Right cardiac atrium (tissue), 5 donors: ENCODE results near the gene DNASE2. TPM values are rescaled to one million over a fixed set of nuclear protein-coding genes. Genes with fewer than 3 reads are reported as not detected.
A peak's percentile ranks its signal among the peaks of the same experiment; 100 is the strongest.

Experiments
- ATAC-seq, 2 donors: fragments of 200-7000 bp; cut with Tn5 transposase; one replicate each; pipeline versions ENCODE4 v1.8.0 to v1.9.1; 2020; ENCODE audit warnings: moderate library complexity in 2 of 2, mild to moderate bottlenecking in 1 of 2
- DNase-seq, 3 donors: peaks; one replicate each; pipeline ENCODE4 v3.0.0-alpha.2; 2020
- H3K27ac ChIP-seq: one replicate; pipeline ENCODE4 v1.5.1; 2013; ENCODE audit warnings: mild to moderate bottlenecking, low read length, control low read depth, moderate library complexity
- H3K27me3 ChIP-seq: one replicate; pipeline ENCODE4 v1.6.1; 2013; ENCODE audit not compliant: control insufficient read depth, insufficient read depth
- H3K4me1 ChIP-seq: one replicate; pipeline ENCODE4 v1.6.1; 2013; ENCODE audit warnings: low read length; ENCODE audit not compliant: control insufficient read depth, insufficient read depth
- H3K4me3 ChIP-seq: one replicate; pipeline ENCODE4 v1.5.1; 2013; ENCODE audit warnings: low read length, control low read depth
- H3K9me3 ChIP-seq: one replicate; pipeline ENCODE4 v1.6.1; 2013; ENCODE audit warnings: low read length; ENCODE audit not compliant: control insufficient read depth
- whole genome bisulfite sequencing: extraction: QIAGEN DNeasy Blood & Tissue Kit; methylation state at CpG from one replicate; pipeline ENCODE4 v1.1.7; 2013; 5-methylcytosine and 5-hydroxymethylcytosine counted together
- intact Hi-C, 4 donors: fragments of 100-400 bp; cut with DNase I; formaldehyde crosslinking; loops; one replicate each; pipeline versions ENCODE4 v1.11.0 to v1.14.0; 2022 to 2023
- microRNA-seq, 2 donors: library from miRNA; unstranded; fragments of <30 nt; microRNA quantifications; one replicate each; pipeline ENCODE4 v1.2.0, GENCODE V29; 2020 to 2021
- polyA plus RNA-seq: library from polyadenylated mRNA; stranded (reverse); fragments of 200-250 nt; gene quantifications from one replicate; pipeline ENCODE4 v1.2.3, GENCODE V29; 2013
- total RNA-seq, 4 donors: library from RNA; stranded (reverse); fragmentation: NEBNext Ultra II Directional; extraction: Animal tissue kit (Norgen Biotek cat#: 25700); gene quantifications; one replicate each; pipeline ENCODE4 v1.2.1, GENCODE V29; 2021
- donor health status: healthy with polysubstance abuse.
- donor health status: DM: no; HTN: yes; CAD: no.
- donor health status: DM: no; HTN: no; CAD: no.
- donor health status: DM: no; HTN: yes; CAD: no; lungs with severe emphysema.
- donor health status: DM: yes; HTN: yes; CAD: no.

Gene DNASE2
- total and polyA plus RNA-seq, 5 donors: 19.2 to 30.6 (median 23.6) TPM

DNA sequence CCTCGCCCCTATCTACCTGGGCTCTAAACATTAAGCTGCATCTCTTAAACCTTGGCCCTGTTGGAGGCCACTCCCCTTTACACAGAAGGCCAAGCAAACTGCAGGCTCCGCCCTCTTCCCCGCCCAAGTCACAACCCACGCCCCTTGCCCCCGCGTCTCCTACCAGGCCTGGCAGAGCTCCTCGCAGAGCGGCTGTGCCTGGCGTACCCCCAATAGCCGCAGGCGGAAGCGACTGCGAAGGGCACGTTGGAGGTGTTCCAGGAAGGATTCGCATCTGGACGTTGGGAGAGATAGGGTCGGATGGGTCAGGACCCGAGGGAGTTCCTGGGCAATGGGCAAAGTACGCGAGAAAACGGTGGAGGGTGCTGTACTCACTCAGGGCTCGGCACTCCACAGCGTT is 52.8 kb downstream of the DNASE2 start:
- 5% methylated on average over 23 of the region's 23 CpGs for WGBS
- Histone ChIP-seq H3K4me1 (no peaks in the 10 kb centered on the region), H3K27me3 (no peaks in the 10 kb centered on the region), H3K27ac (no peak overlapping the region), H3K9me3 (no peaks in the 10 kb centered on the region), H3K4me3 (no peak overlapping the region)
- DNase-seq: peak in 1 of 3 donors; percentile 61
- no peak for ATAC-seq
- intact Hi-C loops: no loop called here

- no peaks in the 10 kb centered on the region for H3K9me3 ChIP-seq
- ATAC-seq (peak in 1 of 2 donors; percentile 25), DNase-seq (no peak)
- H3K27me3 ChIP-seq: no peaks in the 10 kb centered on the region
- WGBS: 4% methylated on average over 46 of the region's 46 CpGs
- no peak overlapping the region for H3K4me3 ChIP-seq
- H3K4me1 ChIP-seq: no peaks in the 10 kb centered on the region
- intact Hi-C loops: no loop called here
- no peak overlapping the region for H3K27ac ChIP-seq
Observed at GRCh38 chr19:12825254-12826131, 55.8 kb downstream of the DNASE2 start.

Small RNA genes lying within 50 kb of the gene (microRNA-seq; reads per million reads assigned to microRNA genes)
- gene MIR5695: 0 reads per million in 2 donors
- gene MIR6794: 0 reads per million in 2 donors

Other genes starting within 250 kb of the DNASE2 start
- 10 to 100 TPM; 32.7 to 52.6 (median 42.1) TPM for gene MAN2B1, start 214.7 kb downstream of the DNASE2 start, total RNA-seq
- 19.8 TPM for gene MAN2B1, start 214.7 kb downstream of the DNASE2 start, polyA plus RNA-seq
- gene WDR83, start 214.6 kb downstream of the DNASE2 start, total RNA-seq: 10 to 100 TPM in 1 of 4 donors, 1 to 10 TPM in 3; 6.3 to 10.5 (median 8.1) TPM
- gene WDR83, start 214.6 kb downstream of the DNASE2 start, polyA plus RNA-seq: 10.0 TPM
- gene DHPS, start 199.6 kb downstream of the DNASE2 start, total RNA-seq: 10 to 100 TPM; 40.8 to 52.0 (median 49.7) TPM
- 49.4 TPM for gene DHPS, start 199.6 kb downstream of the DNASE2 start, polyA plus RNA-seq
- gene GNG14, start 193.5 kb downstream of the DNASE2 start, total RNA-seq: not detected
- not detected for gene GNG14, start 193.5 kb downstream of the DNASE2 start, polyA plus RNA-seq
- 1 to 10 TPM; 1.2 to 2.0 (median 1.9) TPM for gene FBXW9, start 184.8 kb downstream of the DNASE2 start, total RNA-seq
- gene FBXW9, start 184.8 kb downstream of the DNASE2 start, polyA plus RNA-seq: 2.1 TPM
- 10 to 100 TPM; 44.3 to 54.6 (median 45.0) TPM for gene TNPO2, start 157.5 kb downstream of the DNASE2 start, total RNA-seq
- 24.8 TPM for gene TNPO2, start 157.5 kb downstream of the DNASE2 start, polyA plus RNA-seq
- gene TRIR, start 146.8 kb downstream of the DNASE2 start, total RNA-seq: 100 to 1,000 TPM; 112 to 135 (median 129) TPM
- gene TRIR, start 146.8 kb downstream of the DNASE2 start, polyA plus RNA-seq: 219 TPM
- 10 to 100 TPM; 49.7 to 64.7 (median 58.2) TPM for gene GET3, start 144.0 kb downstream of the DNASE2 start, total RNA-seq
- 87.2 TPM for gene GET3, start 144.0 kb downstream of the DNASE2 start, polyA plus RNA-seq
- gene BEST2, start 129.7 kb downstream of the DNASE2 start, total RNA-seq: not detected
- gene BEST2, start 129.7 kb downstream of the DNASE2 start, polyA plus RNA-seq: not detected
- 10 to 100 TPM in 2 of 4 donors, 1 to 10 TPM in 2; 9.3 to 22.9 (median 13.4) TPM for gene HOOK2, start 105.9 kb downstream of the DNASE2 start, total RNA-seq
- 18.0 TPM for gene HOOK2, start 105.9 kb downstream of the DNASE2 start, polyA plus RNA-seq
- gene JUNB, start 90.0 kb downstream of the DNASE2 start, total RNA-seq: 100 to 1,000 TPM in 1 of 4 donors, 10 to 100 TPM in 3; 29.9 to 209 (median 51.9) TPM
- gene JUNB, start 90.0 kb downstream of the DNASE2 start, polyA plus RNA-seq: 156 TPM
- gene PRDX2, start 79.6 kb downstream of the DNASE2 start, total RNA-seq: 100 to 1,000 TPM; 595 to 772 (median 666) TPM
- gene PRDX2, start 79.6 kb downstream of the DNASE2 start, polyA plus RNA-seq: 834 TPM
- gene THSD8, start 79.4 kb downstream of the DNASE2 start, total RNA-seq: 1 to 10 TPM; 2.2 to 3.6 (median 3.0) TPM
- 2.5 TPM for gene THSD8, start 79.4 kb downstream of the DNASE2 start, polyA plus RNA-seq
- 1 to 10 TPM; 2.6 to 4.6 (median 3.7) TPM for gene RNASEH2A, start 74.9 kb downstream of the DNASE2 start, total RNA-seq
- gene RNASEH2A, start 74.9 kb downstream of the DNASE2 start, polyA plus RNA-seq: 3.5 TPM
- not detected for gene RTBDN, start 46.9 kb downstream of the DNASE2 start, total RNA-seq
- gene RTBDN, start 46.9 kb downstream of the DNASE2 start, polyA plus RNA-seq: not detected
- gene MAST1, start 42.9 kb downstream of the DNASE2 start, total RNA-seq: under 1 TPM in 3 of 4 donors, not detected in 1; 0.31 to 0.59 (median 0.34) TPM
- gene MAST1, start 42.9 kb downstream of the DNASE2 start, polyA plus RNA-seq: 0.20 TPM
- not detected for gene KLF1, start 5.8 kb upstream of the DNASE2 start, total RNA-seq
- not detected for gene KLF1, start 5.8 kb upstream of the DNASE2 start, polyA plus RNA-seq
- gene GCDH, start 9.7 kb upstream of the DNASE2 start, total RNA-seq: 10 to 100 TPM; 22.7 to 38.2 (median 27.4) TPM
- 26.1 TPM for gene GCDH, start 9.7 kb upstream of the DNASE2 start, polyA plus RNA-seq
- gene SYCE2, start 37.8 kb upstream of the DNASE2 start, total RNA-seq: under 1 TPM in 1 of 4 donors, not detected in 3; 0.48 TPM
- 0.07 TPM for gene SYCE2, start 37.8 kb upstream of the DNASE2 start, polyA plus RNA-seq
- gene FARSA, start 52.3 kb upstream of the DNASE2 start, total RNA-seq: 10 to 100 TPM; 32.6 to 44.8 (median 42.9) TPM
- 38.7 TPM for gene FARSA, start 52.3 kb upstream of the DNASE2 start, polyA plus RNA-seq
- gene CALR, start 57.2 kb upstream of the DNASE2 start, total RNA-seq: 100 to 1,000 TPM; 314 to 703 (median 631) TPM
- 374 TPM for gene CALR, start 57.2 kb upstream of the DNASE2 start, polyA plus RNA-seq
- gene RAD23A, start 64.4 kb upstream of the DNASE2 start, total RNA-seq: 100 to 1,000 TPM; 127 to 137 (median 133) TPM
- 122 TPM for gene RAD23A, start 64.4 kb upstream of the DNASE2 start, polyA plus RNA-seq
- gene GADD45GIP1, start 75.8 kb upstream of the DNASE2 start, total RNA-seq: 10 to 100 TPM; 24.3 to 33.2 (median 29.1) TPM
- gene GADD45GIP1, start 75.8 kb upstream of the DNASE2 start, polyA plus RNA-seq: 64.5 TPM
- gene DAND5, start 88.1 kb upstream of the DNASE2 start, total RNA-seq: 10 to 100 TPM in 2 of 4 donors, 1 to 10 TPM in 2; 5.0 to 13.8 (median 11.1) TPM
- gene DAND5, start 88.1 kb upstream of the DNASE2 start, polyA plus RNA-seq: 7.0 TPM
- gene NFIX, start 114.0 kb upstream of the DNASE2 start, total RNA-seq: 100 to 1,000 TPM; 123 to 168 (median 156) TPM
- 67.4 TPM for gene NFIX, start 114.0 kb upstream of the DNASE2 start, polyA plus RNA-seq
- gene LYL1, start 221.4 kb upstream of the DNASE2 start, total RNA-seq: 10 to 100 TPM in 2 of 4 donors, 1 to 10 TPM in 2; 8.0 to 11.9 (median 10.1) TPM
- gene LYL1, start 221.4 kb upstream of the DNASE2 start, polyA plus RNA-seq: 8.0 TPM
- 10 to 100 TPM; 14.8 to 22.2 (median 17.5) TPM for gene TRMT1, start 235.3 kb upstream of the DNASE2 start, total RNA-seq
- gene TRMT1, start 235.3 kb upstream of the DNASE2 start, polyA plus RNA-seq: 19.9 TPM
- 10 to 100 TPM; 27.6 to 44.2 (median 40.2) TPM for gene NACC1, start 236.8 kb upstream of the DNASE2 start, total RNA-seq
- gene NACC1, start 236.8 kb upstream of the DNASE2 start, polyA plus RNA-seq: 40.2 TPM